Posterior vena cava (tissue), 2 donors: ENCODE results near the gene ADGRL1. TPM values are rescaled to one million over a fixed set of nuclear protein-coding genes. Genes with fewer than 3 reads are reported as not detected.

Source experiments
- DNase-seq: peaks from one replicate; pipeline ENCODE4 v3.0.0-alpha.2; 2020; ENCODE audit warnings: low spot score
- intact Hi-C, 2 donors: fragments of 100-400 bp; cut with DNase I; formaldehyde crosslinking; loops; one replicate each; pipeline versions ENCODE4 v1.14.1 to v1.14.2; 2022 to 2023
- total RNA-seq, 2 donors: library from RNA; stranded (reverse); fragmentation: NEBNext Ultra II Directional; extraction: Animal tissue kit (Norgen Biotek cat#: 25700); gene quantifications; one replicate each; pipeline ENCODE4 v1.2.1, GENCODE V29; 2021
- donor health status: DM: yes; HTN: yes; CAD: no.
- donor health status: DM: yes; HTN: yes; CAD: no.

ADGRL1 gene
- total RNA-seq, 2 donors from 2014 or later: 22.5 to 25.8 TPM

- intact Hi-C loops: no loop called here
- no peak for DNase-seq
Measured at GRCh38 chr19:14166999-14167575, 38.9 kb downstream of the ADGRL1 start.

GRCh38 chr19:14165990-14166830 is 39.8 kb downstream of the ADGRL1 start:
- intact Hi-C loops: no loop called here
- DNase-seq: no peak

DNA sequence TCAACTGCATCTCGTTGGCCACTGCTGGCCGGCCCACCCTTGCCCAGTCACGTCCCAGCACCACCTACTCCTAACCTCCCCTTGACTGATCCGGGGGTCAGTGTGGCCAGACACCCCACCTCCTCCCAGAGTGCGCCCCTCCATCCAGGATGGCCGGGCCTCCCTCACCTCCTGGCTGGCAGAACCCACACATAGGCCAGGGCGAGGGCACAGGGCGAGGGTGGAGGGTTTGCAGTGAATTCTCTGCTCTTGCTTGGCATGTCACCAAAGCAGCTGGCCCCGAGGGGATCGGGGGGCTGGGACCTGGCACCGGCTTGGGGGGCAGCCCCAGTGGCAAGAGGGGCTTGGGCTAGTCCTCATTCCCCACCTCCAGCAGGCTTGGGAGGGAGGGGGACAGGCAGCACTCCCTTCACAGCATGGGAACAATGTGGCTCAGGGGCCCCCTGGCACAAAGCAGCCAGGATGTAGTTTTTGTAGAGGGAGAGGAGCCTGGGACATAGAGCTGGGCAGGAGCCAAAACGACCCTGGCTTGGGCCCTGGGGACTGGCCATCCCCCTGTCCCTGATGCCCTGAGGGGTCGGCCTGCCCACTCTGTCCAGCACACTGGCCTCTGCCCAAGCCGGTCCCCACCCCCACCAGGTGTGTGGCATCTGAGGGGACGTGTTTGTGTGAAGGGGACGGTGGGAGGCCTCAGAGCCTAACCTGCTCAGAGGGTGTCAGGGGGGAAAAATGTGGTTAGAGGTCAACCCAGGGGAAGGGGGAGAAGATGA is 41.1 kb downstream of the ADGRL1 start:
- intact Hi-C loops: no loop called here
- DNase-seq: no peak

GRCh38 chr19:14164082-14164481 is 41.9 kb downstream of the ADGRL1 start:
- intact Hi-C loops: no loop called here
- no peak for DNase-seq

DNA sequence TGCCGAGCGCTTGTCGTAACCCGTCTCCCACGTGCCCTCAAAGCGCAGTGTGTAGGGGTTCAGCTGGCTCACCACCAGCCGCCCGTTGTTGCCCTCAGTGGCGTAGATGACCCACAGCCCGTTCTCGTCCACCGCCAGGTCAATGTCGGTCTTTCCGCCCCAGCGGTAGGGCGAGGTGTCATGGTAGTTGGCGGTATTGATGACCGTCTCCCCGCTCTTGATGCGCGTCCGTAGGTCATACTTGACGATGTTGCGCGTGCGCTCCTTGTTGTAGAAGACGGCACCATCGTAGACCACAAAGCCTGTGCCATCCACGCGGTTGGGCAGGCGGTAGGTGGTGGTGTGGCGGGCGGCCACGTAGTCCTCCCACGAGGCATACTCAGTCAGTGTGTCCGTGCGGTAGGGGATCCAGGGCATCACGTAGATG is 43.1 kb downstream of the ADGRL1 start:
- intact Hi-C loops: no loop called here
- no peak for DNase-seq

DNA sequence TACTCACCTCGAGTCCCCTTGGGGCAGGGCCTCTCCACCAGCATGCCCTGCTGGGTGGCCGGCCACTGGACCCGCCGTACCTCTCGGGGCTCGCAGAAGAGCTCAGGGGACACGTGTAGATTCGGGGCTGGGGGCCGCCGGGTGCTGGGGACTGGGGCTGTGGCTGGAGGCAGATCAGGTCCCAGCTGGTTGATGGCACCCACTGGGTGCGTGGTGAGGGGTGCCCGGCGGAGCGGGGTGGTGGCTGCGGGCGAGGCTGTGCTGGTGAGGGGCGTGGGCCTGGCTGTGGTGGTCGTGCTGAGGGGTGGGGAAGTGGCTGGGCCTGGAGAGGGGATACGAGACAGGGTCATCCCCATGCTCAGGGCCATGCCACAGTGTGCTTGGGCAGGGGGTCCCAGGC is 44.7 kb downstream of the ADGRL1 start:
- DNase-seq: no peak
- intact Hi-C loops: no loop called here

DNA sequence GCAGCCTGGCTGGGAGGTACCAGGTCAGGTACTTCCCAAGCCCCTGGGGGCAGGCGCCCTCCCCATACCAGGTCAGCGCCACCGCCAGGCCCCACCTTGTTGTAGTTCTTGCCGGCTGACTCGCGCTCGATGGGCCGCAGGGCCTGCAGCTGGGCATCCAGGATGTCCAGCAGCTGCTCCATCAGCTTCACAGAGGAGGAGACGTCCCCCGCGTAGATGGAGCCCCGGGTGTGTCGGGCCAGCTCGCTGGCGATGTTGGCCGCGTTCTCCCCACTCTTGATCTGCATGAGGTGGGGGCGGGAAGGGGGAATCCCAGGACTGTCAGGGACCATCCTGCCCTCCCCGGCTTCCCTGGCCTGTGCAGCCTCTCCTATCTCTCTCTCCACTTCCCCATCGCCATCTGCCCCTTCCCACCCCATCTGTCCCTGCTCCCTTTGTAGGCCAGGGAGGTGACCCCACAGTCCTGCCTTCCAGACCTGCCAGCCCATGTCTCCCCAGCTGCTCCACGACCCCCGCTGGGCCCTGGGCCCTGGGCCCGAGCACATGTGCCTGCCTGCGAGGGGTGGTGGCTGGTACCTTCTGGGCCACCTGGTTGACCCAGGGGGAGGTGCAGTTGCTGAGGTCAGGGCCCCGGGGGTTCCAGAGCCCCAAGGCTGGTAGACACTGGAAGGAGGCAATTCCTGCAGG is 45.8 kb downstream of the ADGRL1 start:
- intact Hi-C loops: no loop called here
- no peak for DNase-seq

DNA sequence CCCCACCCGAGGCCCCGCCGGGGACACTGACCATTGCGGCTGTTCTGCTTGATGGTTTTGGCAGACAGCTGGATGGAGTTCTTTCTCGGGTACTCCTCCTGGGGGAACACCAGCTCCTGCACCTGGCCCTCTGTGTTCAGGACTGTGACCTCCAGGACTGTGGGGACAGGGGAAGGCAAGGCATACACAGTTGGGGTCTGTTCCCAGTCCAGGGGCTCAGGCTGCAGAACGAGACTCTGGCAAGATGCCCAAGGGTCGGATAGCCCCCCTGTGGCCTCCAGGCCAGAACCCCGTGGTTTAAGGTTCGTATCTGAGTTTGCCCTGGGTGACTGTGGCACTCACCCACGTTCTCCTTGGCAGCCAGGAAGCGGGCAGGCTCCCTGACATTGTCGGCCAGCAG is 46.9 kb downstream of the ADGRL1 start:
- intact Hi-C loops: no loop called here
- DNase-seq: no peak

DNA sequence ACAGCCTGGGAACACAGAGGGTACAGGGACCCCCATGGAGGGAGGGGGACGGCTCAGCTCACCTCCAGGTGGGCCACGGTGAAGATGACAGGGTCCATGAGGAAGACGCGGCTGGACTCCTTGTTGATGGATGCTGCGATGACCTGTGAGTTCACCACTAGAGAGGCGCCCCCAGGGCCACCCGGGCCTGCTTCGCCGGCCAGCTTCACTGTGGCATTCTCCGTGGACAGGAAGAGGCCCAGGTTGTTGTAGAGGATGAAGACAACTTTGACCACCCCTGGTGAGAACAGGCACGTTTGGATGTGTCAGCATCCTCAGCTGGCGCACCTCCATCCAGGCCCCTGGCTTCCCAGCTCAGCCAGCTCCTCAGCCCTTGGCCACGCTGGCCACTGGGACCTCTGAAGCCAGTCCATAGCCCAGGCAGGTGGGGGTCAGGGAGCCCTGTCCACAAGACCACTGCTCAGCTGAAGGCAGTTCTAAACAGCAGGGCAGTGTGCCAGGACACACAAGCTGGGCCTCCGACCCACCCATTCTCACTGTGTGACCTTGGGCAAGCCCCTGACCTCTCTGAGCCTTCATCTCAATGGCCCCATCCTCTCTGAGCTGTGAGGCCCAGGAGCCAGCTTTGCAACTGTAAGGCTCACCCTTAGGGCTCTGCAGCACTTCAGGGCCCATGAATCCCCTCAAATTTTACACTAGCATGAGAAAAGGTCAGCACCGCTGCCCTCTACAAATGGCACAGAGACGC is 47.5 kb downstream of the ADGRL1 start:
- intact Hi-C loops: no loop called here
- no peak for DNase-seq

DNA sequence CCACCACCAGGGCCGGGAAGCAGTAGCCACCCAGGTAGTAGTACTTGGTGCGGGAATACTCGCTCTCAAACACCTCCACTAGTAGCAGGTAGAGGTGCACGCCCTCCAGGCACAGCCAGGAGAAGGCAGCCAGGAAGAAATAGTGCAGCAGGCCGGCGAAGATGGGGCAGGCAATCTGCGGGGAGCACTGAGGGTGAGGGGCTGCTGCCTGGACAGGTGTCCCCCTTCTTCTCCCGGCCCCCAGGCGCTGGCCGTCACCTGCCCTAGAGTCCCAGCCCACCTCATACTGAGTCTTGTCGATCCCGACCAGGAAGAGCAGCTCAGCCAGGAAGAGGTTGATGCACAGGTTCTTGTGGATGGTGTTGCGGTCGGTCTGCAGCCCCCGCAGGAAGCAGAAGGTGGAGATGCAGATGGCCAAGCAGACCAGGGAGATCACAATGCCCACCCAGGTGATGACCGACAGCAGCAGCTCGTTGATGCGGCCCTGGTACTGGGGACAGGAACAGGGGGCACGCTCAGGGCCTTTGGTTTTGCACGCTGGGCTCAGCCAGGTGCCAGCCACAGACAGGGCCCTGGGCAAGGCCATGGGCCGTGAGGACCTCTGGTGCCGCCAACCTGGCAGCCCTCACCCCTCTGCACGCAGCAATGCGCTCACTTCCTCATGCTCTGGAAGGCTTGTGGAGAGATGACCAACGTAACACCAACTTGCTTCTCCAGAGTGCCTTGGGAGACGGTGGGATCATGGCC is 48.8 kb downstream of the ADGRL1 start:
- intact Hi-C loops: no loop called here
- no peak for DNase-seq

- intact Hi-C loops: no loop called here
- no peak for DNase-seq
Measured at GRCh38 chr19:14156122-14156521, 49.8 kb downstream of the ADGRL1 start.

- intact Hi-C loops: no loop called here
- no peak for DNase-seq
Measured at GRCh38 chr19:14155371-14155770, 50.6 kb downstream of the ADGRL1 start.

- no peak for DNase-seq
- intact Hi-C loops: no loop called here
Measured at GRCh38 chr19:14152713-14153112, 53.3 kb downstream of the ADGRL1 start.

DNA sequence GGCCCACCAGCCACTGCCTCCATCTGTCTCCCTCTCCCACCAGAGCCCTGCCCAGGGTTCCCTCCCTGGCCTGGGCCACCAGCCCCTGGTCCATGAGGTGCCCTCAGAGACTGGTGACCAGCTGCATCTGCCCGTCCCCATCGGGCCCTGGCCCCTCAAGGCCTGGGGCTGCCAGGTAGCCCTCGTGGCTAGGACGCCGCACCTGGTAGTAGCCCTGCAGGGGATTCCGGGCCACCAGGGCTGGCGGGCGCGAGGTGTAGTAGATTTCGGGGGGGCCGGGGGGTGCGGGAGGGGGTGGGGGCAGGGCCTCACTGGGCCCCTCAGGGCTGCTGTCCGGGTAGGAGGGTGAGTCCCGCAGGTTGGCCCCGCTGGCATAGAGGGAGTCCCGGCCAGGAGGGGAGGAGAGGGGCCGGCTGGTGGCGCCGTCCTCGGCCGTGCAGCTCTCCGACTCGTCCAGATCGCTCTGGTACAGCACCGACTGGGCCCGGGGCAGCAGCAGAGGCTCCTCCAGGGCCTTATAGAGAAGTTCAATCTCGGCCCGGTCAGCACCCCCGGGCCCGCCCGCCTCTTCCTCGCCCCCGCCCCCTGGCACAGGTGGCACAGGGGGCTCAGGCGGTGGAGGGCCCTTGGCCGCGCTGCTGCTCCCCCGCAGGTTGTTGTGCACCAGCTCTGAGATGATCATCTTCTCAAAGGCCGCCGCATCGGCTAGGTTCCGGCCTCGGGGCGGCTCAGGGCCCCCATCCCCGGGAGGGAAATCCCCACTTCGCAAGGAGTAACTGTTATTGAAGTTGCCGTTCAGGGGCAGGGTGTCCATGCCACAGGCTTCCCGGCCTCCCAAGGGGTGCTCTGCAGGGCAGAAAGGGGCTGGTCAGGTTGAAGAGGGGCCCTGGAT is 55.0 kb downstream of the ADGRL1 start:
- intact Hi-C loops: loop anchor here in 1 of 2 donors (1.0 kb wide), 1 partner anchor 27 kb away; no protein-coding TSS in a partner anchor
- DNase-seq: no peak

- intact Hi-C loops: loop anchor here in 1 of 2 donors (1.0 kb wide), 1 partner anchor 26 kb away; no protein-coding TSS in a partner anchor
- DNase-seq: no peak
Measured at GRCh38 chr19:14150041-14150769, 55.8 kb downstream of the ADGRL1 start.

DNA sequence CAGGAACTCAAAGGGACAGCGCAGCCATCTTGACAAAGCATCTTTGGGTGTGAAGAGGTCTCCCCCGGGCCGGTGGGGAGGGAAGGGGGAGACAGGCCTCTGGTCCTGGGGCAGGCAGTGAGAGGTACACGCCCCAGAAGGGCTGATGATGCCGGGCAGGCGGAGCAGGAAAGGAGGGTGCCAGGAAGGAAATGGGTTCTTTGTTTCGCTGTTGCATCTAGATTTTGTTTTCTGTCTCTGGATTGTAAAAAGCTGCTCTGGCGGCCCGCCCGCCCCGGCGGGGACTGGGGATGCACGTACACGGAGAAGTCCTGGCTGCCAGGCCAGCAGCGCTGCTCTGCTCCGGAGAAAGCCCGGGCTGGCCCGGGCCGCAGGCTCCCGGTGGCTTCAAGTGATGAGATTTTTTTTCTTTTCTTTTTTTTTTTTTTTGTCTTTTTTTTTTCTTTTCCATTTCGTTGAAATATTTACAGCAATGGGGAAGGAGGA is 56.4 kb downstream of the ADGRL1 start:
- DNase-seq: peak; percentile 95
- intact Hi-C loops: loop anchor here (5.0 to 10.0 kb wide), 4 partner anchors 195 to 335 kb away; no protein-coding TSS in a partner anchor
